ENCODE measurements around the gene TTBK2.
"Not testable (repeated sequence)": the region's sequence is repeated elsewhere in the genome, so short reads cannot be mapped to it uniquely, and the experiment has no call there.

TTBK2 gene

GRCh38 chr15:42820811-42821210 lies 99.8 kb downstream of the TTBK2 start:
- no peak for DNase-seq

- DNase-seq = no peak
These were observed 100.8 kb downstream of the TTBK2 start for GRCh38 chr15:42819786-42820185.

GRCh38 chr15:42811433-42811832 lies 109.1 kb downstream of the TTBK2 start:
- no peak for DNase-seq

GRCh38 chr15:42808913-42809312 lies 111.7 kb downstream of the TTBK2 start:
- no peak for DNase-seq

- no peak for DNase-seq
These were observed 115.3 kb downstream of the TTBK2 start for GRCh38 chr15:42805266-42805665.

- no peak for DNase-seq
These were observed 115.8 kb downstream of the TTBK2 start for GRCh38 chr15:42804739-42805138.

- no peak for DNase-seq
These were observed 117.1 kb downstream of the TTBK2 start for GRCh38 chr15:42803436-42803835.

- no peak for DNase-seq
These were observed 118.4 kb downstream of the TTBK2 start for GRCh38 chr15:42802168-42802567.

- DNase-seq = no peak
These were observed 119.7 kb downstream of the TTBK2 start for GRCh38 chr15:42800731-42801474.

GRCh38 chr15:42798802-42799201 lies 121.8 kb downstream of the TTBK2 start:
- no peak for DNase-seq

GRCh38 chr15:42796955-42797782 lies 123.4 kb downstream of the TTBK2 start:
- no peak for DNase-seq

GRCh38 chr15:42788725-42789124 lies 131.9 kb downstream of the TTBK2 start:
- DNase-seq = no peak

GRCh38 chr15:42786978-42787377 lies 133.6 kb downstream of the TTBK2 start:
- DNase-seq = no peak

- no peak for DNase-seq
These were observed 135.0 kb downstream of the TTBK2 start for GRCh38 chr15:42785569-42785968.

GRCh38 chr15:42784705-42785104 lies 135.9 kb downstream of the TTBK2 start:
- no peak for DNase-seq

GRCh38 chr15:42782716-42783115 lies 137.9 kb downstream of the TTBK2 start:
- no peak for DNase-seq

- no peak for DNase-seq
These were observed 145.2 kb downstream of the TTBK2 start for GRCh38 chr15:42775416-42775815.

- no peak for DNase-seq
These were observed 147.7 kb downstream of the TTBK2 start for GRCh38 chr15:42772901-42773300.

GRCh38 chr15:42772144-42772543 lies 148.4 kb downstream of the TTBK2 start:
- no peak for DNase-seq

GRCh38 chr15:42766109-42766508 lies 154.5 kb downstream of the TTBK2 start:
- not testable (repeated sequence) for DNase-seq

GRCh38 chr15:42764154-42764731 lies 156.3 kb downstream of the TTBK2 start:
- DNase-seq = not testable (repeated sequence)

- DNase-seq = not testable (repeated sequence)
These were observed 158.8 kb downstream of the TTBK2 start for GRCh38 chr15:42761813-42762212.

GRCh38 chr15:42760759-42761158 lies 159.8 kb downstream of the TTBK2 start:
- DNase-seq = no peak

GRCh38 chr15:42759093-42759492 lies 161.5 kb downstream of the TTBK2 start:
- DNase-seq = no peak
